GM19455 (cell line): Measurements from ENCODE around the gene TPPP3.

Experiments used
- ATAC-seq: cut with Tn5 transposase; IDR thresholded peaks from one replicate; pipeline ENCODE4 v1.9.1; 2021; ENCODE audit not compliant: unreplicated experiment

Gene TPPP3

GRCh38 chr16:67393111-67393787 lies at the start of gene TPPP3:
TPPP3 (minus strand) TSS chr16:67393498; CDS start chr16:67391111, 2,387 bp downstream.
- no peak for ATAC-seq

GRCh38 chr16:67442581-67443255 lies 49.4 kb upstream of the TPPP3 start:
- ATAC-seq = no peak

GRCh38 chr16:67441907-67442306 lies 48.6 kb upstream of the TPPP3 start:
- ATAC-seq = no peak

- ATAC-seq = no peak
These were observed 48.0 kb upstream of the TPPP3 start for GRCh38 chr16:67441271-67441753.

GRCh38 chr16:67438824-67439393 lies 45.6 kb upstream of the TPPP3 start:
- ATAC-seq = no peak

GRCh38 chr16:67438098-67438791 lies 44.9 kb upstream of the TPPP3 start:
- ATAC-seq = no peak

GRCh38 chr16:67437513-67437912 lies 44.2 kb upstream of the TPPP3 start:
- ATAC-seq = no peak

- no peak for ATAC-seq
These were observed 43.4 kb upstream of the TPPP3 start for GRCh38 chr16:67436640-67437193.

GRCh38 chr16:67435758-67436164 lies 42.5 kb upstream of the TPPP3 start:
- no peak for ATAC-seq

- ATAC-seq = no peak
These were observed 39.9 kb upstream of the TPPP3 start for GRCh38 chr16:67433131-67433719.

- ATAC-seq = no peak
These were observed 39.2 kb upstream of the TPPP3 start for GRCh38 chr16:67432506-67432890.

GRCh38 chr16:67431775-67432505 lies 38.6 kb upstream of the TPPP3 start:
- ATAC-seq = no peak

GRCh38 chr16:67430977-67431774 lies 37.9 kb upstream of the TPPP3 start, which contains the start of gene HSD11B2:
HSD11B2 (plus strand) TSS chr16:67431121; CDS start chr16:67431249, 128 bp downstream.
- ATAC-seq = no peak

GRCh38 chr16:67430504-67430976 lies 37.2 kb upstream of the TPPP3 start:
- no peak for ATAC-seq

- no peak for ATAC-seq
These were observed 36.7 kb upstream of the TPPP3 start for GRCh38 chr16:67429799-67430503.

- ATAC-seq = no peak
These were observed 35.9 kb upstream of the TPPP3 start for GRCh38 chr16:67429053-67429798.

- ATAC-seq = no peak
These were observed 34.9 kb upstream of the TPPP3 start for GRCh38 chr16:67428146-67428731.
